Measurements from ENCODE around the gene GLP2R.

GLP2R gene

GRCh38 chr17:9922012-9922848 is 96.5 kb downstream of the GLP2R start:
- DNase-seq (ENCODE audit: low read depth in 2 of 2): no peak

- peak; percentile 50 to 51 for DNase-seq (ENCODE audit: low read depth in 2 of 2)
Measured at GRCh38 chr17:9924735-9925191, 99.0 kb downstream of the GLP2R start.

- DNase-seq (ENCODE audit: low read depth in 2 of 2): no peak
Measured at GRCh38 chr17:9925457-9925856, 99.7 kb downstream of the GLP2R start.

- DNase-seq (ENCODE audit: low read depth in 2 of 2): no peak
Measured at GRCh38 chr17:9926150-9926804, 100.6 kb downstream of the GLP2R start.

GRCh38 chr17:9928601-9929333 is 103.0 kb downstream of the GLP2R start:
- peak; percentile 71 to 75 for DNase-seq (ENCODE audit: low read depth in 2 of 2)

- DNase-seq (ENCODE audit: low read depth in 2 of 2): no peak
Measured at GRCh38 chr17:9929871-9930270, 104.1 kb downstream of the GLP2R start.

- DNase-seq (ENCODE audit: low read depth in 2 of 2): no peak
Measured at GRCh38 chr17:9931144-9931741, 105.5 kb downstream of the GLP2R start.

- DNase-seq (ENCODE audit: low read depth in 2 of 2): no peak
Measured at GRCh38 chr17:9932491-9932890, 106.8 kb downstream of the GLP2R start.

GRCh38 chr17:9934331-9934730 is 108.6 kb downstream of the GLP2R start:
- DNase-seq (ENCODE audit: low read depth in 2 of 2): no peak

- DNase-seq (ENCODE audit: low read depth in 2 of 2): no peak
Measured at GRCh38 chr17:9935408-9935807, 109.7 kb downstream of the GLP2R start.

- DNase-seq (ENCODE audit: low read depth in 2 of 2): no peak
Measured at GRCh38 chr17:9936095-9936494, 110.4 kb downstream of the GLP2R start.

- peak; percentile 50 to 56 for DNase-seq (ENCODE audit: low read depth in 2 of 2)
Measured at GRCh38 chr17:9937241-9937761, 111.6 kb downstream of the GLP2R start.

- no peak for DNase-seq (ENCODE audit: low read depth in 2 of 2)
Measured at GRCh38 chr17:9937901-9938300, 112.2 kb downstream of the GLP2R start.

- DNase-seq (ENCODE audit: low read depth in 2 of 2): no peak
Measured at GRCh38 chr17:9938764-9939163, 113.0 kb downstream of the GLP2R start.

GRCh38 chr17:9940841-9941240 is 115.1 kb downstream of the GLP2R start:
- DNase-seq (ENCODE audit: low read depth in 2 of 2): no peak

- no peak for DNase-seq (ENCODE audit: low read depth in 2 of 2)
Measured at GRCh38 chr17:9941305-9941704, 115.6 kb downstream of the GLP2R start.
